MG63 (cell line): ENCODE data around the gene NDUFA8. TPM values are rescaled to one million over a fixed set of nuclear protein-coding genes. Genes with fewer than 3 reads are reported as not detected.

ENCODE experiments used
- DNase-seq: peaks from one replicate; pipeline ENCODE4 v3.0.0-alpha.2; 2020
- H3K27me3 ChIP-seq: fragments of 250-450 bp; sonication (Bioruptor Pico); 2 replicates; pipeline ENCODE4 v1.5.1; 2020; ENCODE audit warnings: mild to moderate bottlenecking, moderate library complexity
- H3K36me3 ChIP-seq: fragments of 250-450 bp; sonication (Bioruptor Pico); 2 replicates; pipeline ENCODE4 v1.5.1; 2020; ENCODE audit warnings: mild to moderate bottlenecking, moderate library complexity
- H3K4me3 ChIP-seq: fragments of 250-450 bp; sonication (Bioruptor Pico); 2 replicates; pipeline ENCODE4 v1.5.1; 2020; ENCODE audit warnings: mild to moderate bottlenecking, moderate library complexity
- H3K9me3 ChIP-seq: fragments of 250-450 bp; sonication (Bioruptor Pico); 2 replicates; pipeline ENCODE4 v1.5.1; 2020; ENCODE audit warnings: mild to moderate bottlenecking, moderate library complexity
- total RNA-seq: library from RNA; depleted of rRNA; stranded (reverse); fragments of >200 nt; shearing (Covaris generic); gene quantifications from 2 replicates; pipeline ENCODE4 v1.2.3, GENCODE V29; 2014; ENCODE audit warnings: low replicate concordance; rRNA removed

NDUFA8 gene
- 44.8 and 68.0 TPM in 2 replicates for total RNA-seq

GRCh38 chr9:122159026-122159924 is at the start of gene NDUFA8, which contains the start of gene MORN5:
Gene NDUFA8, minus strand, starts transcription at chr9:122159779. Its CDS starts 102 bp downstream, at chr9:122159677.
Gene MORN5, plus strand, starts transcription at chr9:122159908. Its CDS starts 65 bp downstream, at chr9:122159973.
- Histone ChIP-seq H3K27me3 (peaks cover 13% of the 10 kb centered on the region), H3K36me3 (no peaks in the 10 kb centered on the region), H3K9me3 (peaks cover 2% of the 10 kb centered on the region; the same call in 1 of the 2 replicates), H3K4me3 (peak within 1 kb of the TSS; percentile 88)
- DNase-seq = peak; percentile 93

- Histone ChIP-seq H3K27me3 (peaks cover 13% of the 10 kb centered on the region), H3K36me3 (no peaks in the 10 kb centered on the region), H3K4me3 (no peak overlapping the region), H3K9me3 (no peaks in the 10 kb centered on the region)
- no peak for DNase-seq
Observed at GRCh38 chr9:122207096-122207495, 47.5 kb upstream of the NDUFA8 start.

DNA sequence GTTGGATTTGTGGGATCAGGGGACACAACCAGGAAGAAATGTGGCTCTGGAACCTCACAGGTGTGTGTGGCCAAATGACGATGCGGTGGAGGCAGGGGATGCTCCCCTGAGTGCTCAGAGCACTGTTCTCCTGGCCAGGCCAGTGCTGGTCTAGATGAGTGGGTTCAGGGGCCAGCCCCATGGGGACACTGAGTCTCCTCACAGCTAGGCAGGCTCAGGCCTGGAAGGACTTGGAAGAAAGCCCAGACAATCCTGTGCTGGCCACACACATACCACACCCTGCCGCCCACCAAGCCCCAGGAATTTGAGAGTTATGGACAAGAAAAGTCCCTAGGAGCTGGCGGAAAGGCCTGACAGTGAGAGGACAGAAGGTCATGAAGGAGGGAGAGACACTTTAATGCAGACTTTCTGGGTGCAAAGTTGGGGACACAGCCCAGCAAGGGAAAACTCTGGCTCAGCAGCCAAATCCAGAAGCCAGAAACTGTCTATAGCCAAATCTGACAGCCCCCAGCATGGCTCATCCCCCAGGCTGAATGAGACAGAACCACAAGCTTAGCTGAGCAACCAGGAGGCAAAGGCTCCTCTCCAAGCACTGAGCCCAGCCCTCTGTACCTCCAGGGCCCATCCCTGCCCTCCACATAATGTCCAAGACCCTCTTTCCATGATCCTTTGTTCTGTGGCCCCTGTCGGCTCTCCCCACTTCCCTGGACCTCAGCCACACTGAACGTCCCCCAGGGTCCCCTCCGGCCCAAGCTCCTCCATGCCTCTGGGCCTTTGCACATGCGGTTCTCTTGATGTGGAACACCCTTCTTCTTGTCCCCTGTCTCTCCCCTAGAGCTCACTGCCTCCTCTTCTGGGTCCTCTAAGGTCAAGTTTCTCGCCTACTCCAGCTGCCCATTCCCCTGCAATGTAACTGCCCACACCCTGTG is 46.8 kb upstream of the NDUFA8 start:
- H3K9me3 ChIP-seq = no peaks in the 10 kb centered on the region
- peaks cover 6% of the 10 kb centered on the region; the same call in 1 of the 2 replicates for H3K27me3 ChIP-seq
- no peaks in the 10 kb centered on the region for H3K36me3 ChIP-seq
- H3K4me3 ChIP-seq = no peak overlapping the region
- peak; percentile 59 for DNase-seq

- DNase-seq = no peak
- no peaks in the 10 kb centered on the region for H3K27me3 ChIP-seq
- no peaks in the 10 kb centered on the region for H3K9me3 ChIP-seq
- no peaks in the 10 kb centered on the region for H3K36me3 ChIP-seq
- H3K4me3 ChIP-seq = no peak overlapping the region
Observed at GRCh38 chr9:122205176-122205575, 45.6 kb upstream of the NDUFA8 start.

DNA sequence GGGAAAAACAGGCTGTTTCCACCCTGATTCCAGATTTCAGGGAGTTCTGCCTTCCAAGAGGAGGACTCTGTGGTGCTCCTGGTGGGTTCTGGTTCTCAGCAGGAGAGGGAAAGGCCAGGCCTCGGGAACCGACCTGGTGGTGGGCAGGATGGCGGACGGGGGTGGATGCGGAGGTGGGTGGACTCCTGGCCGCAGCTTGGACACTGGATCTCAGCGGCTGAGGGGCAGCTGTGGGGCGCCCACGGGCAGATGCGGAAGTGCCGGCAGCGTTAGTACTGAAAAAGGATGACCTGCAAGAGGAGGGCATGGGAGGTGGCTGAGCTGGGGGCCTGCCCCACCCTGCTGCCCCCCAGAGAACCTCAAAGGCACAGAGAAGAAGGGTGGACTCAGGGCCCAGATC is 44.9 kb upstream of the NDUFA8 start:
- Histone ChIP-seq H3K4me3 (no peak overlapping the region), H3K27me3 (no peaks in the 10 kb centered on the region), H3K9me3 (no peaks in the 10 kb centered on the region)

GRCh38 chr9:122204055-122204454 is 44.5 kb upstream of the NDUFA8 start:
- Histone ChIP-seq H3K9me3 (no peaks in the 10 kb centered on the region), H3K27me3 (no peaks in the 10 kb centered on the region), H3K4me3 (no peak overlapping the region), H3K36me3 (no peaks in the 10 kb centered on the region)
- no peak for DNase-seq

More for the DNA sequence above, 44.9 kb upstream of the NDUFA8 start:
- H3K36me3 ChIP-seq = no peaks in the 10 kb centered on the region
- no peak for DNase-seq

GRCh38 chr9:122202111-122202510 is 42.5 kb upstream of the NDUFA8 start:
- H3K36me3 ChIP-seq = no peaks in the 10 kb centered on the region
- DNase-seq = no peak
- H3K4me3 ChIP-seq = no peak overlapping the region
- no peaks in the 10 kb centered on the region for H3K9me3 ChIP-seq
- H3K27me3 ChIP-seq = peaks cover under 1% of the 10 kb centered on the region; the same call in 1 of the 2 replicates

DNA sequence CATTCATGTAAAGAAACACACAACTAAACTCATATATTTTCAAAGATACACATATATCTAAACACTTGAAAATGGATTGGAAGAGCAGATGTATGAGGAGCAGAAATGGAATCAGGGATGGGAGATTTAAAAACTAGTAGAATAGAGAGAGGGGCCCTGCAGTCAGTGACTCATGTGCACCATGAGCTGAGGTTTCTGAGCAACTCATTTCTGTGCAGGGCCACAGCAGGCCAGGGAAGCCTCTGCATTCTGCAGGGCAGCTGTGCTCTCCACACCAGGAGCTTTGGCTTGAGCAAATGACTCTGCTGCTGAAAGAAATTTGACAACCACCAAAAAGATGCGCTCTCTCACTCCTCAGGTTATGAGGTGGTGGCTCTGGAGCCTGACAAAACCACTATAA is 42.1 kb upstream of the NDUFA8 start:
- no peaks in the 10 kb centered on the region for H3K9me3 ChIP-seq
- no peaks in the 10 kb centered on the region for H3K36me3 ChIP-seq
- no peak overlapping the region for H3K4me3 ChIP-seq
- H3K27me3 ChIP-seq = peaks cover 3% of the 10 kb centered on the region; the same call in 1 of the 2 replicates
- DNase-seq = peak; percentile 42

- Histone ChIP-seq H3K27me3 (peaks cover 3% of the 10 kb centered on the region; the same call in 1 of the 2 replicates), H3K9me3 (no peaks in the 10 kb centered on the region), H3K4me3 (no peak overlapping the region), H3K36me3 (no peaks in the 10 kb centered on the region)
- peak; percentile 90 for DNase-seq
Observed at GRCh38 chr9:122200960-122201595, 41.5 kb upstream of the NDUFA8 start.

- no peaks in the 10 kb centered on the region for H3K9me3 ChIP-seq
- no peak overlapping the region for H3K4me3 ChIP-seq
- DNase-seq = no peak
- peaks cover 3% of the 10 kb centered on the region; the same call in 1 of the 2 replicates for H3K27me3 ChIP-seq
- no peaks in the 10 kb centered on the region for H3K36me3 ChIP-seq
Observed at GRCh38 chr9:122197882-122198281, 38.3 kb upstream of the NDUFA8 start.

DNA sequence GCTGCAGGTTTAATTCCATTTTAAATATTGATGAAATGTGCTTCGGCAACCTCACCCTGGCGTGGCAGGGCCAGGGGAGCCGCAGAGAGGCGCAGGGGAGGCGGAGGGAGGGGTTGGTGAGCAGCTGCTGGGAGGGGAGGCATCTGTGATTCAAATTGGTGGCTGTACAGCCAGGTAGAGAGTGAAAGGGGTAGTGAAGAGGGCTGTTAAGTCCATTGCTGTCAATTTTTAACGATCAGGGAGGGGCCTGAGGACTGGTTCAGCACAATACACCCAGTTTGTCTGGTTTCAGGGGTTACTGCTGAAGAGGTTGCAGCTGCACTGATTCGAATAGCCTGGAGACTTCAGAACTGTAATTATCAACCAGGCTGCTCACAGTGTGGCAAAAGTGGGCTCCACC is 37.8 kb upstream of the NDUFA8 start:
- no peak for DNase-seq
- H3K36me3 ChIP-seq = no peaks in the 10 kb centered on the region
- H3K27me3 ChIP-seq = peaks cover 3% of the 10 kb centered on the region; the same call in 1 of the 2 replicates
- no peaks in the 10 kb centered on the region for H3K9me3 ChIP-seq
- H3K4me3 ChIP-seq = no peak overlapping the region

- Histone ChIP-seq H3K4me3 (no peak overlapping the region), H3K36me3 (no peaks in the 10 kb centered on the region), H3K9me3 (no peaks in the 10 kb centered on the region), H3K27me3 (peaks cover 3% of the 10 kb centered on the region; the same call in 1 of the 2 replicates)
- no peak for DNase-seq
Observed at GRCh38 chr9:122195875-122196274, 36.3 kb upstream of the NDUFA8 start.

- no peak overlapping the region for H3K4me3 ChIP-seq
- no peaks in the 10 kb centered on the region for H3K9me3 ChIP-seq
- DNase-seq = no peak
- H3K27me3 ChIP-seq = peaks cover 3% of the 10 kb centered on the region; the same call in 1 of the 2 replicates
- H3K36me3 ChIP-seq = no peaks in the 10 kb centered on the region
Observed at GRCh38 chr9:122193651-122194050, 34.1 kb upstream of the NDUFA8 start.

GRCh38 chr9:122192914-122193525 is 33.4 kb upstream of the NDUFA8 start:
- peaks cover 3% of the 10 kb centered on the region; the same call in 1 of the 2 replicates for H3K27me3 ChIP-seq
- H3K36me3 ChIP-seq = no peaks in the 10 kb centered on the region
- no peaks in the 10 kb centered on the region for H3K9me3 ChIP-seq
- no peak overlapping the region for H3K4me3 ChIP-seq
- no peak for DNase-seq

- no peaks in the 10 kb centered on the region for H3K9me3 ChIP-seq
- H3K4me3 ChIP-seq = no peak overlapping the region
- DNase-seq = no peak
- peaks cover 3% of the 10 kb centered on the region; the same call in 1 of the 2 replicates for H3K27me3 ChIP-seq
- no peaks in the 10 kb centered on the region for H3K36me3 ChIP-seq
Observed at GRCh38 chr9:122192261-122192875, 32.8 kb upstream of the NDUFA8 start.
